Measurements from ENCODE around the gene C1QC. TPM values are rescaled to one million over a fixed set of nuclear protein-coding genes. Genes with fewer than 3 reads are reported as not detected.

The C1QC gene
- total and polyA plus RNA-seq, 11 donors: 13.9 to 674 (median 50.0) TPM

DNA sequence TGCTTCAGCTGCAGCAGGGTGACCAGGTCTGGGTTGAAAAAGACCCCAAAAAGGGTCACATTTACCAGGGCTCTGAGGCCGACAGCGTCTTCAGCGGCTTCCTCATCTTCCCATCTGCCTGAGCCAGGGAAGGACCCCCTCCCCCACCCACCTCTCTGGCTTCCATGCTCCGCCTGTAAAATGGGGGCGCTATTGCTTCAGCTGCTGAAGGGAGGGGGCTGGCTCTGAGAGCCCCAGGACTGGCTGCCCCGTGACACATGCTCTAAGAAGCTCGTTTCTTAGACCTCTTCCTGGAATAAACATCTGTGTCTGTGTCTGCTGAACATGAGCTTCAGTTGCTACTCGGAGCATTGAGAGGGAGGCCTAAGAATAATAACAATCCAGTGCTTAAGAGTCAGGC, 4.1 kb upstream of the C1QC start:
- H3K27ac ChIP-seq: peak overlapping the region in 1 of 12 donors; percentile 80
- no peaks in the 10 kb centered on the region for H3K9me3 ChIP-seq
- peaks cover 0 to 26% (median 0%) of the 10 kb centered on the region in 12 donors for H3K4me1 ChIP-seq
- peak in 1 of 5 donors; percentile 31 for DNase-seq
- ATAC-seq: no peak
- WGBS, 4 donors: 25 to 46% (median 29%) methylated on average over 7 to 8 of the region's 8 CpGs
- peak overlapping the region in 5 of 12 donors; percentile 7 to 61 (median 35) for H3K4me3 ChIP-seq
- no peaks in the 10 kb centered on the region for H3K36me3 ChIP-seq
- TF ChIP-seq CTCF (IDR thresholded peaks at IDR 0.05): no peak
- no peak for TF ChIP-seq POLR2A (IDR thresholded peaks at IDR 0.05)
- H3K27me3 ChIP-seq: peaks cover 0 to 26% (median 0%) of the 10 kb centered on the region in 9 donors
- intact Hi-C loops (cut with DNase I): loop anchor here in 2 of 10 donors (10.0 kb wide), 2 partner anchors 104 to 504 kb away; no protein-coding TSS in a partner anchor

DNA sequence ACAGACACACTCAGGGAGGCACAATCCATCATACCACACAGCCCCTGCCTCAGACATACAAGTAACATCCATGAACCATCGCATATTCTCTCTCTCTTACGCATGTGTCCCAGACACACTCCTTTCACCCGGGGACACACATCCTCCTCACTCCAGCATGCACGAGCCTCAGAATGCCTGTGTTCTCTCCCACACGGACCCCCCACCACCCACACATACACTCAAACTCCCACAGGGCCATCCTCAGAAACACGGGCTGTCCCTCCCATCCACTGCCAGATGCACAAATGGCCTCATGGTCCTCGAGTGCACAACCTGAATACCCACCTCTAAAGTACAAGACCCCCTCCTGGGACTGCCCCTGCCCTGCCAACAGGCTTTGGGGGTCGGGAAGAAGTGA, 2.2 kb upstream of the C1QC start:
- H3K9me3 ChIP-seq: no peaks in the 10 kb centered on the region
- H3K27ac ChIP-seq: peak overlapping the region in 1 of 12 donors; percentile 75
- H3K4me3 ChIP-seq: no peak overlapping the region
- intact Hi-C loops (cut with DNase I): loop anchor here in 9 of 10 donors (5.0 to 10.0 kb wide), 4 partner anchors 114 to 536 kb away; no protein-coding TSS in a partner anchor
- TF ChIP-seq CTCF (IDR thresholded peaks at IDR 0.05) (no peak), POLR2A (IDR thresholded peaks at IDR 0.05) (no peak)
- no peak for ATAC-seq
- DNase-seq: no peak
- WGBS, 4 donors: 58 to 70% (median 65%) methylated on average over 8 of the region's 8 CpGs
- peaks cover 0 to 26% (median 0%) of the 10 kb centered on the region in 9 donors for H3K27me3 ChIP-seq
- peaks cover 0 to 15% (median 0%) of the 10 kb centered on the region in 12 donors for H3K4me1 ChIP-seq
- H3K36me3 ChIP-seq: no peaks in the 10 kb centered on the region

- no peak overlapping the region for H3K4me3 ChIP-seq
- DNase-seq: peak; percentile 77 to 93 (median 85)
- peak; percentile 59 to 88 (median 81) for ATAC-seq
- peak; percentile 79 to 96 (median 90) for TF ChIP-seq CTCF (IDR thresholded peaks at IDR 0.05)
- TF ChIP-seq POLR2A (IDR thresholded peaks at IDR 0.05): no peak
- peak overlapping the region in 2 of 12 donors; percentile 9 to 75 for H3K27ac ChIP-seq
- peaks cover 0 to 20% (median 0%) of the 10 kb centered on the region in 12 donors for H3K4me1 ChIP-seq
- WGBS, 4 donors: 10 to 16% (median 10%) methylated on average over 17 to 18 of the region's 18 CpGs
- H3K27me3 ChIP-seq: peaks cover 0 to 26% (median 0%) of the 10 kb centered on the region in 9 donors
- no peaks in the 10 kb centered on the region for H3K9me3 ChIP-seq
- intact Hi-C loops (cut with DNase I): loop anchor here (1.0 to 10.0 kb wide), 8 partner anchors 113 to 537 kb away; no protein-coding TSS in a partner anchor
- no peaks in the 10 kb centered on the region for H3K36me3 ChIP-seq
Observed at GRCh38 chr1:22641906-22642636, 1.4 kb upstream of the C1QC start.

- peaks cover 0 to 11% (median 0%) of the 10 kb centered on the region in 9 donors for H3K27me3 ChIP-seq
- no peak for DNase-seq
- H3K9me3 ChIP-seq: no peaks in the 10 kb centered on the region
- H3K4me3 ChIP-seq: peak overlapping the region in 9 of 12 donors; percentile 19 to 61 (median 38)
- H3K27ac ChIP-seq: peak overlapping the region in 7 of 12 donors; percentile 10 to 81 (median 38)
- no peak for TF ChIP-seq POLR2A (IDR thresholded peaks at IDR 0.05)
- TF ChIP-seq CTCF (IDR thresholded peaks at IDR 0.05): no peak
- whole genome bisulfite sequencing, 4 donors: 73 to 79% (median 76%) methylated on average over 9 to 12 of the region's 12 CpGs
- H3K4me1 ChIP-seq: peaks cover 0 to 20% (median 0%) of the 10 kb centered on the region in 12 donors
- ATAC-seq: peak in 1 of 4 donors; percentile 2
- intact Hi-C loops (cut with DNase I): loop anchor here in 9 of 10 donors (2.0 to 10.0 kb wide), 7 partner anchors 115 to 539 kb away; no protein-coding TSS in a partner anchor
- H3K36me3 ChIP-seq: peaks cover 0 to 4% (median 0%) of the 10 kb centered on the region in 9 donors
Observed at GRCh38 chr1:22643928-22644327, 495 bp downstream of the C1QC start.
